Erythroblast (primary cell): ENCODE results near the gene MALT1.
"Not testable (repeated sequence)": the region's sequence is repeated elsewhere in the genome, so short reads cannot be mapped to it uniquely, and the experiment has no call there.

Source experiments
- DNase-seq, 2 experiments: peaks; one replicate each; lab custom pipeline; 2025; lab: John Stamatoyannopoulos, UW
- GATA1 ChIP-seq: IDR thresholded peaks from 2 replicates; pipeline ENCODE4 v1.6.1; 2011; ENCODE audit warnings: low read depth, mild to moderate bottlenecking, control low read depth, low read length, moderate library complexity
- POLR2A ChIP-seq: IDR thresholded peaks from 2 replicates; pipeline ENCODE4 v1.6.1; 2011; ENCODE audit warnings: mild to moderate bottlenecking, low read length

Gene MALT1

DNA sequence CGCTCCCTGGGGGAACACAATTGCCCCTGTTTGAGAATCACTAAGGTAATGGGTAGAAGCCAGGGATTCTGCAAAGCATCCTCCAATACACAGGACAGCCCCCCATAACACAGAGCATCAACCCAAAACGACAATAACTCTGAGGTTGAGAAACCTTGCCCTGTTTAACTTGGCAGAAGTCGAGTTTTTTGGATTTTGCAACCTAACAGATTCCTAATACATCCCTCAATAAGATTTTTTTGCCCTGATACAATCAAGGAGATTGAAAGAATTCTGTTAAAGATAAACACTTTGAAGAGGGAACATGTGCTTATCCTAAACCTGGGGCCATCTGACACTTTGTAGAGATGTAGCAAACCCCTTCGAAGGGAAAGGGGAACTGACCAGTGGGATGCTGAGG is 100.9 kb downstream of the MALT1 start:
- TF ChIP-seq GATA1 (no peak), POLR2A (no peak)
- no peak for DNase-seq

DNA sequence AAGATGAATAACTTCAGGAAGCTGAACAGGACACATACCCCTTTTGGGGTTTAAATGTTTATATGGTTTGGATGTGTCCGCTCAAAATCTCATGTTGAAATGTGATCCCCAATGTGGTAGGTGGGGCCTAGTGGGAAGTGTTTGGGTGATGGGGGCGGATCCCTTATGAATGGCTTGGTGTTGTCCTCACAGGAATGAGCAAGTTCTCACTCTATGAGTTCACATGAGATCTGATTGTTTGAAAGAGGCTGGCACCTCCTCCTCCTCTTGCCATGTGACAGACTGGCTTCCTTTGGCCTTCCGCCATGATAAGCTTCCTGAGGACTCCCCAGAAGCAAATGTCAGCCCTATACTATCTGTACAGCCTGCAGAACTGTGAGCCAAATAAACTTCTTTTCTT is 104.8 kb downstream of the MALT1 start:
- TF ChIP-seq POLR2A = no peak
- TF ChIP-seq GATA1 = no peak
- DNase-seq = no peak

DNA sequence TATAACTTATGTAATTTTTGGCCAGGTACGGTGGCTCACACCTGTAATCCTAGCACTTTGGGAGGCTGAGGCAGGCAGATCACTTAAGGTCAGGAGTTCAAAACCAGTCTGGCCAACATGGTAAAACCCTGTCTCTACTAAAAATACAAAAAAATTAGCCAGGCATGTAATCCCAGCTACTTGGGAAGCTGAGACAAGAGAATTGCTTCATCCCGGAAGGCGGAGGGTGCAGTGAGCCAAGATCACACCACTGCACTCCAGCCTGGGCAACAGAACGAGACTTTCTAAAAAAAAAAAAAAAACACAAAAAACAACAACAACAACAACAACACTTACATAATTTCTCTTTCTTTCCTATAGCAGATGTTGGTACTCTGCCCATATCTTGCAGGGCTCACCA is 105.3 kb downstream of the MALT1 start:
- not testable (repeated sequence) for DNase-seq

DNA sequence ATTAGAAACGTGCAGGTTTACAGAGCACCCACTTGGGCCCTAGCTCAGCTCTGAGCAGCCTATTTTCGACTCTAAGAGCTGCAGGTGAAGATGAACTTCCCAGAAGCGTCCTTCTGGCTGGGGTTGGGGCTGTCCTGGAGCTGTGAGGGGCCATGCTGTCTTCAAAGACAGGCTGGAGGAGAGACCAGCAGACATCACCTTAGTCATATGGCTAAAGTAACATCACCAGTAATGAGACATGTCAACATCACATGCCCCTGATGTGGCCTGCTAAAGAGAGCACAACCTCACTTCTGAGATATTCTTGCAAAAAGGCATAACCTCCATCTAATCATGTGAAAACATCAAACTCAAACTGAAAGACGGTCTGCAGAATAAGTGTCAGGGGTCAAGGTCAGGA is 106.2 kb downstream of the MALT1 start:
- no peak for DNase-seq
- TF ChIP-seq GATA1 = no peak
- no peak for TF ChIP-seq POLR2A

DNA sequence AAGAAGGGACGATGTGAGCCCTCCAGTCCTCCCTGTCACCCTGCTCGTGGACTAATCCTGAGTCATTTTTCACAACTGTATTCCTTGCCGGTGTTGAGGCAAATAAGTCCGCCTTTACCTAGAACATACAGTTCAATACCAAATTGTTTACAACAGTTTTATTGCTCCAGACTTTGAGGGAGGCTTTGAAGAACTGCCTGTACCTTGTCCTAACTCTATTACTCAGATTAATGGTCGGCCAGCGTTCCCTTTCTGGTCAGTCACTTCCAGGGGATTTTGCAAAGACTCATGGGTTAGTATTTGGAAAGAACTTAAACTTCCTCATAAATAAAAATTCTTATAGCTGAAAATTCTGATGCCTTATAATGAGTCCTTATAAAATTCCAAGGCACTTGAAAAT is 108.3 kb downstream of the MALT1 start:
- TF ChIP-seq GATA1 = no peak
- no peak for TF ChIP-seq POLR2A
- DNase-seq = no peak

DNA sequence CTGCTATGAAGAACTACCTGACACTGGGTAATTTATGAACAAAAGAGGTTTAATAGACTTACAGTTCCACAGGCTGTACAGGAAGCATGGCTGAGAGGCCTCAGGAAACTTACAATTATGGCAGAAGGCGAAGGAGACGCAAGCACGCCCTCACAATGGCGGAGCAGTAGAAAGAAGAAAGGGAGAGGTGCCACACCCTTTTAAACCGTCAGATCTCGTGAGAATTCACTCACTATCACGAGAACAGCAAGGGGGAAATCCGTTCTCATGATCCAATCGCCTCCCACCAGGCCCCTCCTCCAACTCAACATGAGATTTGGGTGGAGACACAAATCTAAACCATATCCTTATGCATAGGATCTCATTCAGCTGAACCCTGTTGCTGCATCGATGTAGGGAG is 108.8 kb downstream of the MALT1 start:
- TF ChIP-seq POLR2A (no peak), GATA1 (no peak)
- DNase-seq = no peak

DNA sequence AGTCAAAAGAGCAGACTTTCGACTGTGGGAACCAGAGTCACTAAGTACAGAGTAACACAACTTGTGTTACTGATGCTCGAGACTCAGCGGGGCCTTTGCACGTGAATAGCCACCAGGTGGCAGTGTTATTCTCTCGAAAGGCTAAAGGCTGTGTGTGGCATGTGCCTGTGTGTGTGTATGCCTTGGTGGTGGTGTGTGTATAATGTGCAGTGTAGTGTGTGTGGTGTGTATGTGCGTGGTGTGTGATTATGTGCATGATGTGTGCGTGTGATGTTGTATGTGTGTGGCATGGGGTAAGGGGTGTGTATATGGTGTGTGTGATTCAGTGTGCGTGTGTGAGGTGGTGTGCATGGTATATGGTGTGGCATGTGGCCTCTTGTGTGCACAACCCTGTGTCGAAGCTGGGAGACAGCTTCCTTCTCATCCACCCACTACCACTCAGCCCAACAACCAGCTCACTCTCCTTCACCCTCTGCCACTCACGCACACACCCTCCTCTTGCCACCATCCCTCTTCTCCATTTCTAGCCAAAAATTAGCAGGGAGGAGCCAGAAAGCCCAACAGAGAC is 110.4 kb downstream of the MALT1 start:
- DNase-seq = peak; percentile 68 to 81
- TF ChIP-seq GATA1 (no peak), POLR2A (no peak)

DNA sequence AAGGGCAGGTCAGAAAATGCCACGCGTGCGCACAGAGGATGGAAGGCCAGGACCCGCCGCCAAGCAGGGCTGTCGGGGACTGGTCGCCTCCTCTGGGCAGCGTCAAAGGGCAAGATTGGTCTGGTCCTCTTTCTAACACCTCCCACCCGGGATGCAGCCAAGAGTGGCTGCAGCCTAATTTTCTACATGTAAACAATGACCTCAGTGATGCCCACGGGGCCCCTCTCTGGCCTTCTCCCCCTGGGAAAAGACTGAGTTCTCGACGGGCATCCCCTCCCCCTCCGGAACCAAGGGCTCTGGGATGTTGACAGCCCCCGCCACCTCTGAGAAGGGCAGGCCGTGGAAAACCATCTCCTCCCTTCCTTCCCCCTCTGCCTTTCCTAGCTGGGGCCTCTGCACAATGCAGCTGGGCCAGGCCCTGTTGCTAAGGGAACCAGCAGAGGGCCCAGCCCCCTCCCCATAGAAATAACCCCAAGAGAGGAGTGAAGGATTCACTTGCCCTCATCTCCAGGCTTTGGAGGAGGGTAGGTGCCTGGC is 113.4 kb downstream of the MALT1 start:
- TF ChIP-seq POLR2A (no peak), GATA1 (no peak)
- DNase-seq = no peak

DNA sequence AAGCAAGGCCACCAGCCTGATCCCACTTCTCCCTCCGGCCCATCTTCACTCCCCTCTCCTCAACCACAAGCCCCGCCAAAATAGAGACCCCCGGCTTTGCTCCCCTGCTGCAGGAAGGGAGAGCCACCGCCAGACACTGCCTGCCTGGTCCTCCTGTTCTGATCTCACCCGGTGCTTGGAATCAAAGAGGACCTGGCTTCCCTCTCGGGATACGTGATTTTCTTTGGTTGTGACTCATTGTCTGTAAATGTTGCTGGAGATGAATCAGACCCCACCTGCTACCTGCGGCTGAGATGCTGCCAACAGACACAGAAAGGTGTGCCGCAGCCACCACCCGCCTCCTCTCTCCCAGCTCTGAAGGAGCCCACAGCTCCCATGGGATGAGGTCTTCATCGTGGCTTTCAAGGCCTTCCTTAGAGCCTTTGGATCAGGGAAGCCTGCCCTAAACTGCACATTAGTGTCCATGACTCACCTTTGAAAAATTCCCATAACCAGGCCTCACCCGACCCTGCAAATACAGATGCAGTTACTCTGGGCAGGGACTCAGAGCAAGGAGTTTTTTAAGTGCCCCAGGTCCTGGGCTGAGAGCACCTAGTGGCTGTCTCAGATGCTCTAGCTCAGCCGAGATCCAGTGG is 114.0 kb downstream of the MALT1 start:
- TF ChIP-seq GATA1 = no peak
- TF ChIP-seq POLR2A = no peak
- no peak for DNase-seq

DNA sequence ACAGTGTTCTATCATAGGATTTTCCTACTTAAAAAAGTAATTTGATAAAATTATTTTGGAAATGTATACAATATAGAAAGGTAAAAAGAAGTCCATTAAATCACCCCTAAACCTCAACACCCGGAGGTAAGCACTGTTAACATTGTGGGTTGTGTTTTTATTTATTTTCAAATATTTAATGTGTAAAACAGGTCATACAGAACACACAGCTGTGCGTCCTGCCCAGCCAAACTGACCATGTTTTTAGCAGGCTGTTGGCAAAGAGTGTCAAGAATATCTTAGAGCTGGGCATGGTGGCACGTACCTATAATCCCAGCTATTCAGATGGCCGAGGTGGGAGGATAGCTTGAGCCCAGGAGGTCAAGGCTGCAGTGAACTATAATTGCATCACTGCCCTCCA is 114.6 kb downstream of the MALT1 start:
- DNase-seq = no peak
- TF ChIP-seq POLR2A (no peak), GATA1 (no peak)

DNA sequence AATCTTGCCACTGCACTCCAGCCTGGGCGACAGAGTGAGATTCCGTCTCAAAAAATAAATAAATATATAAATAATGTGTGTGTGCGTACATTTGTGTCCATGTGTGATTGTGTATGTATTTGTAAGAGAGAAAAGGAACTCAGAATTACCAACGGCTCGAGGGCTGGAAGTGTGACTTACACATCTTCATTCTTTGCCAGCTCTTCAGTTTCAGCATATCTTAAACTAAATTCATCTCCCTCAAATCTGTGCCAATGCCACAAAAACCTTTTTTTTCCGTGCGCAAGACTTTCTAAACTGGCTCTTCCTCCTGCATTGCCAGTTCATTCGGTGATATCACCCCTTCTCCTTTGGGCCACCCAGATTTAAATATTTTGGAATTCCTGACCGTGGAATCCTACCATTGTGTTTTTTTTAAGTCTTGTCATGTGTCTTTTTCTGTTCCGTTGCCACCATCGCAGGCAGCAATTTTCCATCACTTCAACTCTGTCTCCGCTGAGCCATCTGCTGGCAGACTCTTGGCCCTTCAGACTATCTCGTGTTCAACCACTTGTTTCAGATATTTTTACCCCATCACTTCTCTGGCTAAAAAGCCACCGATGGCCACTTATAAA is 116.4 kb downstream of the MALT1 start:
- TF ChIP-seq GATA1 (no peak), POLR2A (no peak)
- DNase-seq = no peak

DNA sequence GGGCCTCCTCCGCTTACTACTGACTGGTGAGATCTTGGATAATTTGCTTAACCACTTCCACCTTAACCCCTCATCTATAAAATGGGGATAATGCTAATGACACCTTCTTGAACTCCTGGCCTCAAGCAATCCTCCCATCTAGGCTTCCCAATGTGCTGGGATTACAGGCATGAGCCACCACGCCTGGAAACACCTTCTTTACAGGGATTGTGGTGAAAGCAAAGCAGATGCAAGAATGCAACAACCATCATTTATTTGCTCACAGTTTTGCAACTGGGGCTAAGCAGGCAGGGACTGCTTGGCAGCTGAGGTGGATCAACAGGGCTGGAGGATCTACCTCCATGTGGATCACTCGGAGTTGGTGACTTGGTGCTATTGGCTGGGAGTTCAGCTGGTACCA is 117.2 kb downstream of the MALT1 start:
- no peak for TF ChIP-seq POLR2A
- no peak for TF ChIP-seq GATA1
- no peak for DNase-seq

DNA sequence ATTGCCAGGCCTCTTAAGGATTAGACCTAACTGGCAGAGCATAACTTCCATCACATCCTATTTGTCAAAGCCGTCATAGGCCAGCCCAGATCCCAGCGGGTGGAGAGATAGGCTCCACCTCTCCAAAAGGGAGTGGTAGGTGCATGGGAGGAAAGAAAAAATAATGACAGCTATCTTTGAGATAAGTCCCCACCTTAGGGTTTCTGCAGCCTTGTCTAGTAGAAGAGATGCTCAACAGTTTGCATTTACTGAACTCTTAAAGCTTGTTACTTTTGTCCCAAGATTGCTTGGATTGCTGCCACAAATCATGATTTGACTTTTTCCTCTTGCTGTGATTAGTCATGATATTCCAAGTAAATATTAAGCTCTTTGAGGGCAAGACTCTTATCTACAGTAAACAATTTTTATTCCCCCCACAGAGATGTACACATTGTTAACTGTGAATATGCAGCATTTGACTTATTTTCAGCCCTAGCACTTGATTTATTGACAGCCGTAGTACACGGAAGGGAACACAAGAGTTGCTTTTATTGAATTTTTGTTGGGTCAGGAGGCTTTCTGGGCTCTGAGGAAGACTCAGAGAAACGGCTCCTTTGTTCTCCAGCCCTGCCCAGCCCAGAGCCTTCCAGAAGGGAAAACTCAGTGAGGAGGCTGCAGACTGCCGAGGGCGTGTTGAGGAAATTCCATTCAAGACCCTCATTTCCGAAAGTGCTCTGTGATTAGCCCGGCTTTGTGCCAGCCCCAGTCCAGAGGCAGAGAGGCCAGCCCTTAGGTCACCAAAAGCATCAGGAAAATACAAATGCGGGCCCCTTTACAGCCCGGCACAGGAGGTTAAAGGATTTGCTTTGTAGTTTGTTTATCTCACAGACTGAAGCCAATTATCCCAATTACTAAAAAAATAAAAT is 118.0 kb downstream of the MALT1 start:
- TF ChIP-seq GATA1 (no peak), POLR2A (no peak)
- DNase-seq = peak in 1 of 2 experiments; percentile 34

DNA sequence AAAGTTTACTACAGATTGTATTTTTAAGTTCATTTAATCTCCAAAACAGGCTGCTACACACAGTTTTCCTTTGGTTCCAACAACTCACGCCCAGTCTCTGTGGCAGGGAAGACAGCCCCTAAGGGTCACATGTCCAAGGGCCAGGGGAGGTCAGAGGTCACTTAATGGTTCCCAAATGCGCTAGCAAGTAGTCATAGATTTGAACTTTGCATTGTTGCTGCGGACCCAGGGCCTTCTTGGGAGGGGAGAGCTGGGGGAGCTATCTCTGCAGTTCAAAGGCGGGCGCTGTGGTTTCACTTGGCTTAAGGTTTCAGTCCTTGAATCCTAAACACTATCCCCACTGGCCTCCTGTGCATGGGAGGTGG is 118.6 kb downstream of the MALT1 start:
- no peak for DNase-seq
- TF ChIP-seq POLR2A = no peak
- no peak for TF ChIP-seq GATA1

DNA sequence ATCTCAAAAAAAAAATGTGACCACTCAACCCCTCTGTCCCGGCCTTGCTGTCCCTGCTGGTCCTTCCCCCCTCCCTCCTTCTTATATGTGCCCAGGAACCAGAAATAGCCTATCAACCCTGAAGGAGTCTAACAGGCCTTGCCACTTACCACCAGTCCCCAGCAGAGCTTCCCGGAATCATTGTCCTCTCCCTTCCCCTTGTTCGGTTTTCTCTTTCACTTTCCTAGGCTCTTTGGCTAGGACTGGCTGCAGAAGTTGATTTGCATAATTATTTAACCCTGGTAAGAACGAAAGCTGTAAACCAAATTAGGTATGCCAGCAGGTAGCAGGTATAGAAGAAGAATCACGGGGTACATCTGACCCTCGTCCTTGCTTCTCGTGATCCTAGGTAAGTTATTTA is 120.8 kb downstream of the MALT1 start:
- TF ChIP-seq GATA1 (no peak), POLR2A (no peak)
- DNase-seq = no peak
